ENCODE measurements around the gene GPD1.

GPD1 gene

GRCh38 chr12:50103767-50104321 is at the start of gene GPD1:
TSS of gene GPD1 (plus strand) at chr12:50104008. CDS start at chr12:50104051, 43 bp downstream.
- TF ChIP-seq CTCF (IDR thresholded peaks at IDR 0.05; ENCODE audit: control extremely low read depth, extremely low read depth, low read depth, missing control alignments): no peak
- CTCF ChIA-PET: interaction anchor here (0.6 to 8.9 kb wide), 10 partner anchors 7 to 137 kb away, joined by 3 to 109 read pairs (median 6); partner anchors contain the start of genes CERS5, COX14 and SMARCD1
- DNase-seq (ENCODE audit: extremely low spot score): no peak
- POLR2A ChIA-PET: interaction anchor here (2.4 kb wide), 1 partner anchor 9 kb away, joined by 11 read pairs; the partner anchor contains the start of gene COX14

- CTCF ChIA-PET: interaction anchor here (0.6 to 8.0 kb wide), 38 partner anchors 8 to 1285 kb away, joined by 3 to 161 read pairs (median 5); partner anchors contain the start of genes AQP5, AQP6, COX14 and RACGAP1
- DNase-seq (ENCODE audit: extremely low spot score): peak; percentile 83
- peak; percentile 95 for TF ChIP-seq CTCF (IDR thresholded peaks at IDR 0.05; ENCODE audit: control extremely low read depth, extremely low read depth, low read depth, missing control alignments)
- POLR2A ChIA-PET: no interaction called here
These were observed 47.8 kb upstream of the GPD1 start for GRCh38 chr12:50055831-50056638.

GRCh38 chr12:50056639-50056976 is 47.2 kb upstream of the GPD1 start:
- no peak for TF ChIP-seq CTCF (IDR thresholded peaks at IDR 0.05; ENCODE audit: control extremely low read depth, extremely low read depth, low read depth, missing control alignments)
- CTCF ChIA-PET: interaction anchor here (0.6 to 8.0 kb wide), 28 partner anchors 9 to 1284 kb away, joined by 3 to 161 read pairs (median 5); partner anchors contain the start of genes AQP5, AQP6, COX14 and SMARCD1
- POLR2A ChIA-PET: no interaction called here

GRCh38 chr12:50057000-50057841 is 46.6 kb upstream of the GPD1 start, which contains the start of gene ASIC1:
TSS of gene ASIC1 (plus strand) at chr12:50057596. CDS start at chr12:50058767, 1,171 bp downstream.
- no peak for TF ChIP-seq CTCF (IDR thresholded peaks at IDR 0.05; ENCODE audit: control extremely low read depth, extremely low read depth, low read depth, missing control alignments)
- POLR2A ChIA-PET: no interaction called here
- peak; percentile 57 for DNase-seq (ENCODE audit: extremely low spot score)
- CTCF ChIA-PET: interaction anchor here (1.0 to 8.0 kb wide), 19 partner anchors 9 to 176 kb away, joined by 3 to 161 read pairs (median 7); partner anchors contain the start of genes AQP5, AQP6 and COX14

More at GRCh38 chr12:50056639-50056976, 47.2 kb upstream of the GPD1 start:
- no peak for DNase-seq (ENCODE audit: extremely low spot score)

GRCh38 chr12:50057896-50058670 is 45.7 kb upstream of the GPD1 start:
- CTCF ChIA-PET: interaction anchor here (1.0 to 5.8 kb wide), 8 partner anchors 11 to 112 kb away, joined by 3 to 52 read pairs (median 9); partner anchors contain the start of gene AQP6
- no peak for TF ChIP-seq CTCF (IDR thresholded peaks at IDR 0.05; ENCODE audit: control extremely low read depth, extremely low read depth, low read depth, missing control alignments)
- DNase-seq (ENCODE audit: extremely low spot score): no peak
- POLR2A ChIA-PET: no interaction called here

All from GM10248 (cell line).